HG03457 (cell line): ENCODE data around the gene OR52I1.

Source experiments
- ATAC-seq: cut with Tn5 transposase; IDR thresholded peaks from one replicate; pipeline ENCODE4 v1.9.1; 2021; ENCODE audit warnings: moderate number of reproducible peaks; ENCODE audit not compliant: unreplicated experiment

OR52I1 gene, protein sequence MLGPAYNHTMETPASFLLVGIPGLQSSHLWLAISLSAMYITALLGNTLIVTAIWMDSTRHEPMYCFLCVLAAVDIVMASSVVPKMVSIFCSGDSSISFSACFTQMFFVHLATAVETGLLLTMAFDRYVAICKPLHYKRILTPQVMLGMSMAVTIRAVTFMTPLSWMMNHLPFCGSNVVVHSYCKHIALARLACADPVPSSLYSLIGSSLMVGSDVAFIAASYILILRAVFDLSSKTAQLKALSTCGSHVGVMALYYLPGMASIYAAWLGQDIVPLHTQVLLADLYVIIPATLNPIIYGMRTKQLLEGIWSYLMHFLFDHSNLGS

DNA sequence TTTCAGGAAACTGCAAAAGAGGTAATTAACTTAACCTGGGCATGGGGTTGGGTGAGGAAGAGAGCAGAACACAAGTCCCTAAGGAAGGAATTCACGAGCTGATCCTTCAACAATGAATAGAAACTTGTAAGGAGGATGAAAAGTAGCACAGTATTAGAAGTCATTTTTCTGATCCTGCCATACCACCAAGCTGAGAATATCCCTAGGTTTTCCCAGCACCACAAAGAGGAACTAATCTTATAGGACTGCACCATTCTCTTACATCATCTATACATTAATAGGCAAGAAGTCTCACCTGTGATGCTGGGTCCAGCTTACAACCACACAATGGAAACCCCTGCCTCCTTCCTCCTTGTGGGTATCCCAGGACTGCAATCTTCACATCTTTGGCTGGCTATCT is at the start of gene OR52I1:
Gene OR52I1, plus strand, starts transcription at position 301 of the 400 bp plus-strand sequence. Its CDS starts 0 bp downstream, at position 301.
- ATAC-seq: no peak

DNA sequence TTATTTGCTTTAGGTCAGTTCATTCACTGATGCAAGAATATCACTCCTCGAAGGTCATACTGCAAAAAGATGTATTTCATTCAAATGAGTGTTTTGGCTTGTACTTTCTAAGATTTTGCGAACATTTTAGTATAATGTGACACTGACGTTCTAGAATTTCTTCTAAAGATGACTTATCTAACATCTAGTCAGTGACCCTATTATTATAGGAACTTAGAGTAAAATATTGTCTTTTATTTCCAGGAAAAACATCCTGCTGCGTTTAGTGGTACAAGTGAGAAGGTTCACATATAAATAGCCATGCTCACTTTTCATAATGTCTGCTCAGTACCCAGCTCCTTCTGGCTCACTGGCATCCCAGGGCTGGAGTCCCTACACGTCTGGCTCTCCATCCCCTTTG is 48.9 kb upstream of the OR52I1 start, which contains the start of gene OR52M1:
Gene OR52M1, plus strand, starts transcription at position 301 of the 400 bp plus-strand sequence. Its CDS starts 0 bp downstream, at position 301.
- ATAC-seq: no peak

DNA sequence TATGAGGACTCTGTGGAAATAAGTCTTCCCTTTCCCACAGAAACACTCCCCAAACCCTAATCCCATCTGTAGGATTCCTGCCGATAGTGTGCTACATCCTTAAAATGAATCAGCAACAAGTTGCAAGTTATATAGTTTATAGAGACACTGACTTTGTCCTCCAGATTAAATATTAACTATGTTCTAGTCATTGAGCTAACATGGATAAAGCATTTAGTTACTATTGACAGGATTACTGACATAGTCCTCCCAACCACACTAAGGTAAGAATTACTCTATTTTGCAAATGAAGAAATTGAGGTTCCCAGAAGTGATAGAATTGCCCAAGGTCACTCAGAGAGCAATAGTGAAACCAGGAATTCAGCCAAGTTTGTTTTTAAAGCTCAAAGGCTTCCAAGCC is 47.0 kb upstream of the OR52I1 start:
- ATAC-seq: no peak

DNA sequence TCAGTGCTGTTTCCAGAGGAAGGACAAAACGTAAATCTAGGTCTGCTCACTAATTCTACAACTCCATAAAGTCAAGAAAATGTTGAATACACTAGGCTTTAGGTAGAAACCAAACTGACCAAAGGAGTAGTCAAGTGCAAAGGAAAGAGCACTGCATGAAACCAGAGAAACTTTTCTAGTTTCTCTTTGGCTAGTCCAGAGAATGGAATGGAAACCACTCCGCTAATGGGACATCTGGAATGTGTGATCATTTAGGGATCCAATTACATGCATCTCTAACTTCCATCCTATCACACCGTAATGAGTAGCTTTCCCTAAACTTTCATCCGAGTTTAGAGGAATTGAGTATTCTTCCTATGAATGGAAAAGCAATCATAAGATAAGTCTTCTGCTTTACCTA is 46.4 kb upstream of the OR52I1 start:
- no peak for ATAC-seq

DNA sequence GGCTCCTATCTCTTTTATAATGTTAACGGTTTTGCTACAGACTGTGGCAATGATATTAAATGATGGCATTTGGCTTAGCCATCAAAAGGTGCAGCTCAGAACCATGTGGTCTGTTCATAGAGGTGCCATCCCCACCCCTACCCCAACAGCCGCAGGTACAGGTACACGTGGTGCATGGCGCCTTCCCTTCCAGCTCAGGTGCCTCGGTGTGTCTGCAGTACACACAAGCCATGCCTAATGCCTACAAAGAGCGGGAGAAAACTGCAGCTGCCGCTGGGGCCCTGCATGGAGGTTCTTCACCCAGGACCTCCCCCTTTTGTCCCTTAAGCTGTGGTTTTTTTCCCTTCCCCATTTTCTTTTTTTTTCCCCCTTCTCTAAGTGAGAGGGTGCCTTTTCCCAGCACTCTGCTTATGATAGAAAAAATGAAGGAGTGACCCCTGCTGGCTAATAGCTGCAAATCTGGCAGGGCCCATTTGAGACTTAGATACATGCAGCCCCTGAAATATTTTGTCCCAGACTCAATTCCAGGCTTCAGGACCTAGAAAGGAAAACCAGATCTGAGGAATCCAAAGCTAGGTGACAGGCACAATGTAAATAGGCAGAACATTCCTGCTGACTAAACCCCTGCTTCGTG is 42.4 kb upstream of the OR52I1 start:
- ATAC-seq: no peak

DNA sequence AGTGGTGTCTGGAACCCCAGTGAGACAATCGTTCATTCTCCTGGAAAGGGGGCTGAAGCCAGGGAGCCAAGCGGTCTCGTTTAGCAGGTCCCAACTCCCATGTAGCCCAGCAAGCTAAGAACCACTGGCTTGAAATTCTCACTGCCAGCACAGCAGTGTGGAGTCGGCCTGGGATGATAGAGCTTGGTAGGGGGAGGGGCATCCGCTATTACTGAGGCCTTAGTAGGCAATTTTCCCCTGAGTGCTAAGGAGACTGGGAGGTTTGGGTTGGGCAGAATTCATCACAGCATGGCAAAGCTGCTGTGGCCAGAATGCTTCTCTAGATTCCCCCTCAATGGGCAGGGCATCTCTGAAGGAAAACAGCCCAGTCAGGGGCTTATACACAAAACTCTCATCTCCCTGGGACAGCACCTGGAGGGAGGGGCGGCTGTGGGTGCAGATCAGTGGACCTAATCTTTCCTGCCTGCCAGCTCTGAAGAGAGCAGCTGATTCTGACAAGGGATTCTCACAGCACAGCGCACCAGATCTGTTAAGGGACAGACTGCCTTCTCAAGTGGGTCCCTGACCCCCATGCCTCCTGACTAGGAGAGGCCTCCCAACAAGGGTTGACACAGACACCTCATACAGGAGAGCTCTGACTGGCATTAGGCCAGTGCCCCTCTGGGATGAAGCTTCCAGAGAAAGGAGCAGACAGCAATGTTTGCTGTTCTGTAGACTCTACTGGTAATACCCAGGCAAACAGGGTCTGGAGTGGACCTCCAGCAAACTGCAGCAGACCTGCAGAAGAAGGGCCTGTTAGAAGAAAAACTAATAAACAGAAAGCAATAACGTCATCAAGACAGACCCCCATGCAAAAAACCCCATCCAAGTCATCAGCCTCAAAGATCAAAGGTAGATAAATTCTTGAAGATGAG is 34.1 kb upstream of the OR52I1 start:
- ATAC-seq: no peak

DNA sequence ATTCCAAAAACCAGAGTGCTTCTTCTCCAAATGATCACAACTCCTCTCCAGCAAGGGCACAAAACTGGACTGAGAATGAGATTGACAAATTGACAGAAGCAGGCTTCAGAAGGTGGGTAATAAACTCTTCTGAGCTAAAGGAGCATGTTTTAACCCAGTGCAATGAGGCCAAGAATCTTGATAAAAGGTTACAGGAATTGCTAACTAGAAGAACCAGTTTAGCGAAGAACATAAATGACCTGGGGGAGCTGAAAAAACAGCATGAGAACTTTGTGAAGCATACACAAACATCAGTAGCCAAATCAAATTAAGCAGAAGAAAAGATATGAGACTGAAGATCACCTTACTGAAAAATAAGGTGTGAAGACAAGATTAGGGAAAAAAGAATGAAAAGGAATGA is 33.4 kb upstream of the OR52I1 start:
- ATAC-seq: no peak

DNA sequence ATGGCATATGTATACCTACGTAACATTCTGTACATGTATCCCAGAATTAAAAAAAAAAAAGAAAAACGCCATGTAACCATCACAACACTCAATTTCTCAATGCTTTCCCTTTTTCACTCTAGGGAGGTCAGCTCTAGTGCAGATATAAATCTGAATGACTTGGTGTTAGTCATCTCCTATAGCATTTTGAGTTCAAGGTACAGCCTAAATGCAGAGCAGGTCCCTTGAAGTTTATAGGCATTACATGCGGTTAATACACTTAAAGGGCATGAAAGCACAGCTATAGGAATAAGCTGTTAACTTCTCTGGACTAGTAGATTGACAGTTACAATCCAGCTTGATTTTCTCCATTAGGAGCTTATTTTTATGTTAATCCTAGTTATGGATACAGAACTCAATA is 28.5 kb upstream of the OR52I1 start:
- no peak for ATAC-seq

DNA sequence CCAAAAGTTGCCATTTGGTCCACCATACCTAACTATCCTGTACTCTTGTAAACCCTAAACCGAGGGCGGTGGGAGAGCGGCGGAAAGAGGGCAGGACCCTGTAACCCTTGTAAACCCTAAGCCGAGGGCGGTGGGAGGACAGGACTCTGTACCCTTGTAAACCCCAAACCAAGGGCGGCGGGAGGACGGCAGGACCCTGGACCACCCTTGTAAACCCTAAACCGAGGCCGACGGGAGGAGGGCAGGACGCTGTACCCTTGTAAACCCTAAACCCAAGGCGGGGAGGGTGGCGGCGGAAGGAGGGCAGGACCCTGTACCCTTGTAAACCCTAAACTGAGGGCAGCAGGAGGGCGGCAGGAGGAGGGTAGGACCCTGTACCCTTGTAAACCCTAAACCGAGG is 24.8 kb upstream of the OR52I1 start:
- no peak for ATAC-seq

DNA sequence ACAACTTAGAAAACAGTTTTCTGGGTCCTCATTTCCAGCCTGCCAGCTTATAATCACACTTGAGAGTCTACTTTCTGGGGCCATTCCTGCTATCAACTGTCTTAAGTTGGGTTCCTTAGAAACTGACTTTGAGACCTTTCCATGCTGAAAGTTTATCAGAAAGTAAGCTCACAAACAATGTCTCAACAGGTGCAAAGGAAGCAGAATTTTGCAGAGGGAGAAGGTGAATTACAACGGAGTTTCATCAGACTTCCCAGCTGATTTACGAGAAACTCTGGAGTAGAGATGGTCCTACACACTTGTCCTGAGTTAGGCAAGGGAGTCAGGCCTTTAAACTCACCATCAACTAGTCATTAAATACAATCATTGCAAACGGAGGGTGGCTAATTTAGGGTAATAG is 17.0 kb upstream of the OR52I1 start:
- ATAC-seq: no peak

DNA sequence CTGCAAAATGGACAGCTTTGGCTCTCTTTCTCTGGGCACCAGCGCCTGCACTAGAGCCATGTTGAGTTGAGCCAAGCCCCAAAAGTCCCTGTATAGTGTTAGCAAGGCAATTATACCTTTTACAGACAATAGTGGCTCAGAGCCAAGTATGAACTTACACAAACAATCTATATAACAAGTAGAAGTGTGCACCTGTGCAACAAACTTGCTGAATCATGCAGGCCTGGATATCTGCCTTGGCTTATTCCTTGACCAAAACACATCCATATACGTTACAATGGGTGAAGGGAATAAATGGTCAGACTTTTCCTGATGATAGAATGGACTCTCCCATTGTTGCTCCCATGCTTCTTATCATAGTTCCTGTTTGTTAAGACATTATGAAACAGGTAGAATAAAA is 16.1 kb upstream of the OR52I1 start:
- ATAC-seq: no peak

DNA sequence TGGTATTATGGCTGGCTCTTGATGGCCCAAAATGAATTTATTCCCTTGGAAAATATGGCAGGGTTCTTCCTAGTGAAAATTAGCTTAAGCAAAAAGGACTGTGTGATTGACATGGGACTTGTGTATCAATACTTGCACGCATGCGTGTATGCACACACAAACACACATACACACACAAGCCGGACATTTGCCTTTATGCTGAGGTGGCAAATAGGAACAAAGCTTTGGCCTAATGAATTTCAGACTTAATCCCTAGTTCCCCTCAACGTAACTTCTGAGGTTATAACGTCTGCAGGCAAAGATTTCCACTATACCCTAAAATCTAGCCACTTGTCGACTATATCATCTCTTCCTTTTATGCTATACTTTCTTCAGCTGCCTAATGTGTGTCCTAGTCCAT is 15.2 kb upstream of the OR52I1 start:
- ATAC-seq: no peak

DNA sequence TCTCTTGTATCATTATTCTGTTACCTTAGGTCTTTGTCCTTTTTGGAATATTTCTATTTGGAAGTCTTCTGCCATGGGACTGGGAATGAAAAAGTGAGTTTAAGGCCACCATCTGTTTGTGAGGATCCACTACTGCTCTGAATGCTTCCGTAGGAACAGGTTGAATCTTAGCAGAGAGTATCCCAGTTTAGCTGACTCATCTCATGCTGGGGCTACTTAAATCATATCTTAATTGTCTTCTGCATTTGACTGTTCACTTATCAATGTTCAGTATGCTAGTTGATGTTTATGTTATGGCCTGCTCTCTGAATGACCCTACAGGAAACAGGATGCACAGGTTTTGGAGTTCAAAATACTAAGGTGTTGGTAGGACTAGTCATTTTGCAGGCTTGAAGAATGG is 13.7 kb upstream of the OR52I1 start:
- no peak for ATAC-seq

DNA sequence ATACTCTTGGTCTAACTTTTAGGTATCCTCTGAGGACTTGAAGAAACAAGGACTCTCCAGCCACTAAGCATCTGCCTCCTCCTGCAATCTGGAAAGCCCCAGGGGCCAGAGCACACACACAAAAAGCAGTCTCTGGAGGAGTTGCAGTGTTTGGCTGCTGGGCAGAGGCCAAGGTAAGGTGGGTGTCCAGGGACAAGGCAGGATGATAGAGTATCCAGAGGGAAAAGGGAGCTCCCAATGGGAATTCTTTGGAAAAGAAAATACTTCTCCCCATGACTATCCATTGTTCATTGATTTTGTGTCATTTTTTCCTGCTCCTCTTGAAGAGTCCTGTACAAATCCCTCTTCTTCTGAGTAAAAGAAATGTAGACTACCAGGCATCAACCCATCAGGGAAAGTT is 12.4 kb upstream of the OR52I1 start, which contains the start of gene OR52I2:
Gene OR52I2, plus strand, starts transcription at position 301 of the 400 bp plus-strand sequence.
- ATAC-seq: no peak

DNA sequence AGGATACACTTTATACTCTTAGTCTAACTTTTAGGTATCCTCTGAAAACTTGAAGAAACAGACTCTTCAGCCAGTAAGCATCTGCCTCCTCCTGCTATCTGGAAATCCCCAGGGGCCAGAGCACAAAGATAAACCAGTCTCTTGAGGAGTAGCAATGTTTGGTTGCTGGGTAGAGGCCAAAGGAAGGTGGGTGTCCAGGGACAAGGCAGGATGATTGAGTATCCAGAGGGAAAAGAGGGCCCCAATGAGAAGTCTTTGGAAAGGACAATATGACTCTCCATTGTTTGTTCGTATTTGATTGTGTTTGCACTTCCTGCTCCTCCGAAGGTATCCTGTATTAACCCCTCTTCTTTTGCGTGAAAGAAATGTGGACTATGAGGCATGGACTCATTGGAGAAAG is 4.8 kb upstream of the OR52I1 start:
- no peak for ATAC-seq

DNA sequence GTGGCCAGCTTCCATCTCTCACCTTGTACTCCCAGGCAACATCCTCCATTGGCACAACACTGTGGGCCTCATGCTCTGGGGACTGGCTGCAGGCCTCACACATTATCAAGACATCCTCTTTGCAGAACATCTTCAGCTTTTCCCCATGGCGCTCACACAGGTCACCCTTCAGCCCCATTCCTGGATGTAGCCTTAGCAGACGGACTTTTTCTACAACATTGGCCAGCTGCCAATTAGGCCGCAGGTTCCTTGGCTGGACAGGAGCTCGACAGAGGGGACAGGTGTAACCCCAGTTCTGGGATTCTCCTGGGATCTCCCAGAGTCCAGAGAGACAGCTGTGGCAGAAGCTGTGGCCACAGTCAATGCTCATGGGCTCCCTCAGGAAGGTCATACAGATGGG is 11.2 kb downstream of the OR52I1 start:
- no peak for ATAC-seq

DNA sequence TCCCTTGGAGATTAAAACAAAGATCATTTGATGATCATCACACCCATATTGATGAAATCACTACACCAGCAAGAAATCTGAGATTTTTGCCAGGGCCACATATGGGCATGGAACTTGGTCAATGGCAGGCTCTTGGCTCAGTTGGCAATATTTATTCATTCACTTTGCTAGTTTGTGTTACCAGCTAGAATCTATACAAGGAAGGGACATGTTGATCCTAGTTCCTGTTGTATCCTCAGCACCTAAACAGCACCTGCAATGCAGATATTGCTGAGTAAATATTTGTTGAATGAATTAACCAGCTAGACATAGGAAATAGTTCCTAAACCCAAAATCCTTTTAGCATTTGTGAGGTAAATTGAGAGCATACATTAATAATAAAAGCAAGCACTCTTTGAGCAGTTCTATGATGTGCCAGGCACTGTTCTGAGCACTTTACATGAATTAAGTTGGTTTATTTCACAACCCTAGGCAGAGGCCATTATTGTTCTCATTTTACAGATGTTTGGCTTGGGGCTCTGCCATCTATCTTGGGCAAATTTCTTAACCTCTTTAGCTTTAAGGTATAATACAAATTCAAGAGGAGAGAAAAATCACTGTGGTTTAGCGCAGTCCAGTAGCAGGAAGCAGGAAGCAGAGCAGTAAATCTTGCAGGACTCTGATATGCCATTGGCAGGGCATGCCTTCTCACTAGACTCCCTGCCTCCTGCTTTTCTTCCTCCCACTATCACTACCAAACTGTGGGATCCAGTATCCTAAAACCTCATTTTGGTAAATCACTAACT is 12.6 kb downstream of the OR52I1 start:
- ATAC-seq: no peak

DNA sequence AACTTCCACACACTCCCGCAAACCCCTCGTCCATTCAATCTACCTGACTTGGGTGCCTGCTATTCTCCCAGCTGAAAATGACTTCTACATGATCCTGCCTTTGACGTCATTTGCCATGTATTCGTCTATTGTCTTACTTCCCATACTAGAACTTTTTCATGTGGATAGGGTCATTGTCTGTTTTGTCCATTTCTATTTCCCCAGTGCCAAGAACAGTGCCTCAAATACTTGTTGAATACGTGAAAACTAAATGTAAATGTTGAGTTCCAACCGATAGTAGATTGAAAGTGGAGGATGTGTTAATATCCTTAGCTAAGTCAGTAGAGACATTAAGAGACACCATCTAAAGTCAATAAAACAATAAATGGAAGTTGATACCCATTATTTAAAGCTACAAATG is 13.3 kb downstream of the OR52I1 start:
- no peak for ATAC-seq

DNA sequence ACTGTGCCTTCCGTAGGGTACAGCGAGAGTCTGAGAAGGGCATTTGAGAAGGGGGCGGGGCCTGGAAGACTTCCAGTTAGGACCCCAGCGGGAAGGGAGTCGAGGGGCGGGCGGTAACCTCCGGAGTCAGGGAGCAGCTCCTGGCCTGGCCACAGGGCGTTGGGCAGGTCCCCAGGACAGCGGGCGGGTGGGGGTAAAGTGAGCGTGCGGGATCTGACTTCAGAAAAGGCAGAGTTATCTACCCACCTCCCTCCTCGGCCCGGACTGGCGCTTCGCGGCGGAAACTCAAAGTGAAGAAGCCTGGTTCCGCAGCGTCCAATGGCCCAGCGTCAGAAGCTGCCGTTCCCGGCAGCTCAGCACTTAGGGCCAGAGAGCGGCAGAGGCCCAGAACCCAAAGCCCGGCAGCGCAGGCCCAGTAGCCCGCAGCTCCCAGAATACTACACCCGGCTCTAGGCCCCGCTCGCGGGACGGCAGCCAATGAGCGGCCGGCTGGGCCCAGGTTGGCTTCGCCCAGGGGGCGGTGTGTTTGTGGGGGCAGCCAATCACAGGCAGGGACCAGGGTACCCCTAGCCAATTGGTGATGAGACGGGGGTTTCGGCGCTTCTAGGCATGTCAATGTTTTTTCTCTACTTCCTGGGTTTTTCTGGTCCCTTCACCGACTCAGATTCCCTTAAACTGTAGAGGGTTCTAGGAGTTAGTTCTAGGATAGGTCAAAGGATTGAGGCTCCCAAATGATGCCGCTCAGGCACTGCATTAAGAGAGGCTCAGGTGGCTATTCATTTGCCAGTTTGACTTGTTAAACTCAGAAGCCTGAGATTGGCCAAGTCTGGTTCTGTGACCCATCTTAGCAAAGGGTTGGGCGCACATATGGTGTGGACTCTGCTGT is 14.2 kb downstream of the OR52I1 start, which contains the start of gene TRIM68:
Gene TRIM68, minus strand, starts transcription at position 451 of the 886 bp plus-strand sequence. CDS start 2,727 bp downstream, outside the sequence.
- ATAC-seq: peak; percentile 100
